ENCODE data around the gene PITPNM2. TPM values are rescaled to one million over a fixed set of nuclear protein-coding genes. Genes with fewer than 3 reads are reported as not detected.

Gene PITPNM2
- total RNA-seq, 2 donors from 2014 or later, result 9.4 to 10.5 TPM

DNA sequence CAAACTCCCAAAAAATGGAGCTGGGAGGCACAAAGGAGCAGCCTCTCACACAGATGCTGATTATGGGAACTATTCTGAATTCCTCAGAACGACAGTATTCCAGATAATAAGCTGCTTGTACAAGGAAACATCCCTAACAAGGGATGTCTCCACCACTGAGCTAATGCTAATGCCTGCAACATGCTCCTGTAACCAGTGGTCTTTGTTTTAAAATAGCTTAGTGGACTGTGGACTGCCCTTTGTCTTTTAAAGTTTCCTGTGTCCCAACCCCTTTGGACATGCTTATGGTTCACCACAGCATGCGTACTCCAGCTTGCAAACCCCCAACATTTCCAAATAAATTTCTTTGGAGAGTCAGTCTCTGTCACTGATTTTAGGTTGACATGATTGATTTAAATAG is 16.4 kb upstream of the PITPNM2 start:
- Histone ChIP-seq H3K4me1 (no peaks in the 10 kb centered on the region), H3K36me3 (peaks cover 24% of the 10 kb centered on the region), H3K27ac (no peak overlapping the region), H3K27me3 (no peaks in the 10 kb centered on the region), H3K9me3 (no peaks in the 10 kb centered on the region), H3K4me3 (no peak overlapping the region)
- TF ChIP-seq, protein P1, sequence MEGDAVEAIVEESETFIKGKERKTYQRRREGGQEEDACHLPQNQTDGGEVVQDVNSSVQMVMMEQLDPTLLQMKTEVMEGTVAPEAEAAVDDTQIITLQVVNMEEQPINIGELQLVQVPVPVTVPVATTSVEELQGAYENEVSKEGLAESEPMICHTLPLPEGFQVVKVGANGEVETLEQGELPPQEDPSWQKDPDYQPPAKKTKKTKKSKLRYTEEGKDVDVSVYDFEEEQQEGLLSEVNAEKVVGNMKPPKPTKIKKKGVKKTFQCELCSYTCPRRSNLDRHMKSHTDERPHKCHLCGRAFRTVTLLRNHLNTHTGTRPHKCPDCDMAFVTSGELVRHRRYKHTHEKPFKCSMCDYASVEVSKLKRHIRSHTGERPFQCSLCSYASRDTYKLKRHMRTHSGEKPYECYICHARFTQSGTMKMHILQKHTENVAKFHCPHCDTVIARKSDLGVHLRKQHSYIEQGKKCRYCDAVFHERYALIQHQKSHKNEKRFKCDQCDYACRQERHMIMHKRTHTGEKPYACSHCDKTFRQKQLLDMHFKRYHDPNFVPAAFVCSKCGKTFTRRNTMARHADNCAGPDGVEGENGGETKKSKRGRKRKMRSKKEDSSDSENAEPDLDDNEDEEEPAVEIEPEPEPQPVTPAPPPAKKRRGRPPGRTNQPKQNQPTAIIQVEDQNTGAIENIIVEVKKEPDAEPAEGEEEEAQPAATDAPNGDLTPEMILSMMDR (IDR thresholded peaks at IDR 0.05), result no peak
- DNase-seq (ENCODE audit: low spot score), result no peak

DNA sequence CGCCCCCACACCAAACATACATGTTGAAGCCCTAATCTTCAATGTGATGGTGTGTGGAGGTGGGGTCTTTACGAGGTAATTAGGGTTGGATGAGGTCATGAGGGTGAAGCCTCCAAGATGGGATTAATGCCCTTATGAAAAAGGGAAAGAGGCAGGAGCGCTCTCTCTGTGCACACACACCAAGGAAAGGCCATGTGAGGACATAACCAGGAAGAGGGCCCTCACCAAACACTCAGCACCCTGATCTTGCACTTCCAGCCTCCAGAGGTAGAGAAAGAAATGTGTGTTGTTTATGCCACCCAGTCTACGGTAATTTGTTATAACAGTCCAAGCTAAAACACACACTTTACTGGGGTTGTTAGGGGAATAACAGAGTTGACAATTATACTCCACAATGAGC is 14.6 kb upstream of the PITPNM2 start:
- TF ChIP-seq, protein P1 (IDR thresholded peaks at IDR 0.05), result no peak
- no peak overlapping the region for H3K4me3 ChIP-seq
- no peak overlapping the region for H3K27ac ChIP-seq
- H3K4me1 ChIP-seq, result no peaks in the 10 kb centered on the region
- DNase-seq (ENCODE audit: low spot score), result no peak
- no peaks in the 10 kb centered on the region for H3K9me3 ChIP-seq
- no peaks in the 10 kb centered on the region for H3K27me3 ChIP-seq
- peaks cover 24% of the 10 kb centered on the region for H3K36me3 ChIP-seq

DNA sequence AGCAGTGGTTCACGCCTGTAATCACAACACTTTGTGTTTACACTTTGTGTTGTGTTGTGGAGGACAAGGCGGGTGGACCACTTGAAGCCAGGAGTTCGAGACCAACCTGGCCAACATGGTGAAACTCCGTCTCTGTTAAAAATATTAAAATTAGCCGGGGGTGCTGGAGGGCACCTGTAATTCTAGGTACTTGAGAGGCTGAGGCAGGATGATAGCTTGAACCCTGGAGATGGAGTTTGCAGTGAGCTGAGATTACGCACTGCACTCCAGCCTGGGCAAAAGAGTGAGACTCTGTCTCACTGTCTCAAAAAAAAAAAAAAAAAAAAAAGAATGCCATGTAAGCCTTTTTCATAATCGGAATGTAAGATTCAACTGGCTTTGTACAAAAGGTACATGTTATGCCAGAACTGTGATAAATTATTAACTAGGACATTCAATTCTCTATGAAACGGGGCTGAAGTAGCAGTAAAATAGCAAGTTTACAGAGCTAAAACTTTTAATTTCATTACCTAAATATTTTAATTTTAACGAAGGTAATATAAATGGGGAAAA is 13.9 kb upstream of the PITPNM2 start:
- no peaks in the 10 kb centered on the region for H3K4me1 ChIP-seq
- H3K27ac ChIP-seq, result no peak overlapping the region
- H3K27me3 ChIP-seq, result no peaks in the 10 kb centered on the region
- H3K9me3 ChIP-seq, result no peaks in the 10 kb centered on the region
- no peak for DNase-seq (ENCODE audit: low spot score)
- H3K4me3 ChIP-seq, result no peak overlapping the region
- H3K36me3 ChIP-seq, result peaks cover 28% of the 10 kb centered on the region
- TF ChIP-seq, protein P1 (IDR thresholded peaks at IDR 0.05), result no peak

DNA sequence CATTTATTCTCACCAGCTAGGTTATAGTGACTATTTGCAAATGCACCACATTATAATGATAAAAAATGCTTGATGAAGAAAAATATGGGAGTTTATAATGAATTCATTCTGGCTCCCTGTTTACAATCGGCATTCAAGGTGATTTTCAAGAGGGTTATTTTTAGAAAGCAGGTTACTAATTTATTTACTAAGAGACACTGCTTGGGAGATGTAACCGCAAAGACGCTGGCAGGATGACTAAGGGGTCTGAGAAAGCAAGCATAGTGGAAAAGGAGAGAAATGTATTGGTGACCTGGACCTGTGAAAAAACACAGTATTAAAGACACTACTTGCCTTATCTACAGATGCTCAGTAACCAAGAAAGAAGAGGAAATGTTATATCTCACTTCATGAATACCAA is 13.3 kb upstream of the PITPNM2 start:
- peaks cover 28% of the 10 kb centered on the region for H3K36me3 ChIP-seq
- TF ChIP-seq, protein P1 (IDR thresholded peaks at IDR 0.05), result no peak
- H3K4me3 ChIP-seq, result no peak overlapping the region

DNA sequence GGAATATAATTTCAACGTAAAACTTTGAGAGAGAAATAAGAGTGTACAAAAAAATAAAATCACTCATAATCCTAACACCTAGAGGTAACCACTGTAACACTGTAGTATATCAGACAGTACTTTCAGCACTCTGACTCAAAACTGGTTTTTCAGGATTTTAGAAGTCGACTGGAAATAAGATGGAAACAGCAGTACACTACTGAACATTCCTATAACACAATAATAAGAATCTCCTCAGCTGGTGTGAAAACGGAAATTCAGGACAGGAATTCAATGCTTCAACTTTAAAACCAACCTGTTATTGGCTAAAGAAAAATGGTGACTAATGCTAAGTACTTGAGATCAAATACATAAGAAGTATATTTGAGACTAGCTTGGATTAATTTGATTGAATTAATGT is 12.3 kb upstream of the PITPNM2 start:
- TF ChIP-seq, protein P1 (IDR thresholded peaks at IDR 0.05), result no peak
- Histone ChIP-seq H3K27ac (no peak overlapping the region), H3K4me1 (no peaks in the 10 kb centered on the region), H3K27me3 (no peaks in the 10 kb centered on the region), H3K4me3 (no peak overlapping the region), H3K9me3 (no peaks in the 10 kb centered on the region), H3K36me3 (peaks cover 28% of the 10 kb centered on the region)
- DNase-seq (ENCODE audit: low spot score), result no peak

More for the DNA sequence above, 13.3 kb upstream of the PITPNM2 start:
- H3K9me3 ChIP-seq, result no peaks in the 10 kb centered on the region
- no peaks in the 10 kb centered on the region for H3K4me1 ChIP-seq
- H3K27me3 ChIP-seq, result no peaks in the 10 kb centered on the region
- no peak for DNase-seq (ENCODE audit: low spot score)
- no peak overlapping the region for H3K27ac ChIP-seq
